Mucosa of descending colon (tissue), 3 donors: ENCODE results near the gene PHACTR1. TPM values are rescaled to one million over a fixed set of nuclear protein-coding genes. Genes with fewer than 3 reads are reported as not detected.
"Not testable (repeated sequence)": the region's sequence is repeated elsewhere in the genome, so short reads cannot be mapped to it uniquely, and the experiment has no call there.

ENCODE experiments used
- ATAC-seq: fragments of 200-7000 bp; cut with Tn5 transposase; one replicate; pipeline ENCODE4 v1.9.1; 2020; ENCODE audit warnings: mild to moderate bottlenecking, moderate library complexity
- DNase-seq, 3 donors: peaks; one replicate each; pipeline ENCODE4 v3.0.0-alpha.2; 2020
- H3K36me3 ChIP-seq: fragments of 200-600 bp; one replicate; pipeline ENCODE4 v1.8.0; 2021; ENCODE audit warnings: low read depth, mild to moderate bottlenecking
- H3K4me1 ChIP-seq: fragments of 200-600 bp; one replicate; pipeline ENCODE4 v1.8.0; 2021; ENCODE audit warnings: low read depth, mild to moderate bottlenecking
- H3K4me3 ChIP-seq: fragments of 200-600 bp; one replicate; pipeline ENCODE4 v1.8.0; 2021; ENCODE audit warnings: mild to moderate bottlenecking
- H3K9me3 ChIP-seq: fragments of 200-600 bp; one replicate; pipeline ENCODE4 v1.8.0; 2021; ENCODE audit warnings: mild to moderate bottlenecking
- CTCF ChIP-seq: fragments of 200-600 bp; IDR thresholded peaks from one replicate; pipeline ENCODE4 v1.8.0; 2022; ENCODE audit warnings: antibody characterized with exemption, mild to moderate bottlenecking
- intact Hi-C, 2 donors: fragments of 100-400 bp; cut with DNase I in 1 of 2; cut with micrococcal nuclease in 1 of 2; formaldehyde crosslinking; loops; one replicate each; pipeline versions ENCODE4 v1.11.0 to v1.11.1; 2022; cut with DNase I, micrococcal nuclease
- total RNA-seq, 3 donors: library from RNA; stranded (reverse); fragmentation: NEBNext Ultra II Directional in 2 of 3; extraction: Animal tissue kit (Norgen Biotek cat#: 25700) in 2 of 3; gene quantifications; one replicate each; pipeline versions ENCODE4 v1.2.1 to v1.2.4, GENCODE V29; 2021 to 2023
- donor health status: DM: no; HTN: no; CAD: no; lungs with moderate emphysema.
- donor health status: DM: no; HTN: no; CAD: no.
- donor health status: DM: no; HTN: yes; CAD: no.

PHACTR1 gene
- total RNA-seq, 3 donors from 2014 or later: 2.7 to 4.7 (median 3.1) TPM

GRCh38 chr6:12760226-12760625 lies 43.7 kb downstream of the PHACTR1 start:
- no peaks in the 10 kb centered on the region for H3K4me1 ChIP-seq
- no peak overlapping the region for H3K4me3 ChIP-seq
- no peak for ATAC-seq
- H3K9me3 ChIP-seq: no peaks in the 10 kb centered on the region
- no peak for TF ChIP-seq CTCF
- intact Hi-C loops: no loop called here
- DNase-seq: no peak
- no peaks in the 10 kb centered on the region for H3K36me3 ChIP-seq

GRCh38 chr6:12760911-12761310 lies 44.3 kb downstream of the PHACTR1 start:
- intact Hi-C loops: no loop called here
- no peak overlapping the region for H3K4me3 ChIP-seq
- H3K36me3 ChIP-seq: no peaks in the 10 kb centered on the region
- DNase-seq (no peak), ATAC-seq (no peak)
- no peaks in the 10 kb centered on the region for H3K4me1 ChIP-seq
- no peak for TF ChIP-seq CTCF
- H3K9me3 ChIP-seq: no peaks in the 10 kb centered on the region

- no peaks in the 10 kb centered on the region for H3K4me1 ChIP-seq
- no peak for ATAC-seq
- DNase-seq: no peak
- intact Hi-C loops: no loop called here
- no peaks in the 10 kb centered on the region for H3K36me3 ChIP-seq
- no peak overlapping the region for H3K4me3 ChIP-seq
- TF ChIP-seq CTCF: no peak
- no peaks in the 10 kb centered on the region for H3K9me3 ChIP-seq
Observed at GRCh38 chr6:12761376-12762115, 45.0 kb downstream of the PHACTR1 start.

- DNase-seq, intact Hi-C loops, H3K9me3 ChIP-seq, H3K4me1 ChIP-seq, ATAC-seq, H3K4me3 ChIP-seq, H3K36me3 ChIP-seq: not testable (repeated sequence)
Observed at GRCh38 chr6:12762731-12763434, 46.3 kb downstream of the PHACTR1 start.

- TF ChIP-seq CTCF: no peak
- intact Hi-C loops: no loop called here
- no peak overlapping the region for H3K4me3 ChIP-seq
- H3K9me3 ChIP-seq: no peaks in the 10 kb centered on the region
- DNase-seq (no peak), ATAC-seq (no peak)
- H3K36me3 ChIP-seq: no peaks in the 10 kb centered on the region
- H3K4me1 ChIP-seq: no peaks in the 10 kb centered on the region
Observed at GRCh38 chr6:12766365-12766764, 49.8 kb downstream of the PHACTR1 start.

GRCh38 chr6:12767016-12767415 lies 50.4 kb downstream of the PHACTR1 start:
- DNase-seq (no peak), ATAC-seq (no peak)
- TF ChIP-seq CTCF: no peak
- H3K4me1 ChIP-seq: no peaks in the 10 kb centered on the region
- H3K9me3 ChIP-seq: no peaks in the 10 kb centered on the region
- no peaks in the 10 kb centered on the region for H3K36me3 ChIP-seq
- H3K4me3 ChIP-seq: no peak overlapping the region
- intact Hi-C loops: no loop called here
